ENCODE results near the gene ANXA11.

DNA sequence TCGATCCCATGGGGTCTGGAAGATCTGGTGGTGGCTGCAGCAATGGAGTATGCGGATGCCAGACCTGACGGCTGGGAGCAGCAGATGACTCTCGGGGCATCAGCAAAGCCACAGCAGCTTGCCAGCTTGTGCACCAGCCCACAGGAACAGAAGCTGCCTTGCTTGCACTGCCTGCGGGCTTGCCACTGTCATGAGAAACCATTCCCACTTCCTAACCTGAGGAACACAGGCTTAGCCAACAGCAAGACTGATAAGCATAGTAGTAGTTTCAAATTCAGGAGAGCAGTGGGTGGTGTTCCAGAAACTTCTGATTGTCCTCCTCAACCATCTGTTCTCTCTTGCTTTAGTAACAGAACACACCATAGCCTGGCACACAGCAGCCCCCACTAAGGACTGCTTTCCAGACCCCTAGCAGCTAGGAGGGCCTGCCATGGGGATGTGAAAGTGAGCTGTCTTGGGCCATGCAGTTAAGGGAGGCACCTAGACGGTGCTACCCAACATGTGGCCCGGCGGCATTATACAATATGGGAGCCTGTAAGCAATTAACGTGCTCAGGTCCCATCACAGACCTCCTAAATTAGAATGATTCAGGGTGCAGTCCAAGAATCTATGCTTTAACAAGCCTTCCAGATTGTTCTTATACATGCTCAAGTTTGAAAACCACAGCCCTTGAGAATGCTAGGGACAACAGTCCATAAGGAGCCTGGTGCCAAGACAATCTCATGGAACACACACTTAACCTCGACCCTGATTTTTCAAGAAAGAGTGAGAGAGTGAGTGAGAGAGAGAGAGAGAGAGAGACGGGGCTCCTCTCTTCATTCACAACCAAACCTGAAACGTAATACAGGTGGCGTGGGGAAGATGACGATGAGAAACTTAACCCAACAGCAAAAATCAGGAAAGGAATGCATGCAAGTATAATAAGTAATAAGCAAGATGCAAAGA, 7.1 kb downstream of the ANXA11 start:
- TF ChIP-seq, protein P1, sequence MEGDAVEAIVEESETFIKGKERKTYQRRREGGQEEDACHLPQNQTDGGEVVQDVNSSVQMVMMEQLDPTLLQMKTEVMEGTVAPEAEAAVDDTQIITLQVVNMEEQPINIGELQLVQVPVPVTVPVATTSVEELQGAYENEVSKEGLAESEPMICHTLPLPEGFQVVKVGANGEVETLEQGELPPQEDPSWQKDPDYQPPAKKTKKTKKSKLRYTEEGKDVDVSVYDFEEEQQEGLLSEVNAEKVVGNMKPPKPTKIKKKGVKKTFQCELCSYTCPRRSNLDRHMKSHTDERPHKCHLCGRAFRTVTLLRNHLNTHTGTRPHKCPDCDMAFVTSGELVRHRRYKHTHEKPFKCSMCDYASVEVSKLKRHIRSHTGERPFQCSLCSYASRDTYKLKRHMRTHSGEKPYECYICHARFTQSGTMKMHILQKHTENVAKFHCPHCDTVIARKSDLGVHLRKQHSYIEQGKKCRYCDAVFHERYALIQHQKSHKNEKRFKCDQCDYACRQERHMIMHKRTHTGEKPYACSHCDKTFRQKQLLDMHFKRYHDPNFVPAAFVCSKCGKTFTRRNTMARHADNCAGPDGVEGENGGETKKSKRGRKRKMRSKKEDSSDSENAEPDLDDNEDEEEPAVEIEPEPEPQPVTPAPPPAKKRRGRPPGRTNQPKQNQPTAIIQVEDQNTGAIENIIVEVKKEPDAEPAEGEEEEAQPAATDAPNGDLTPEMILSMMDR (IDR thresholded peaks at IDR 0.05; ENCODE audit: poor library complexity): no peak
- no peak for TF ChIP-seq EZH2 (IDR thresholded peaks at IDR 0.05; ENCODE audit: borderline replicate concordance)
- TF ChIP-seq EZH2phosphoT487 (IDR thresholded peaks at IDR 0.05; ENCODE audit: low read depth, severe bottlenecking, unreplicated experiment): no peak

Data from hepatocyte (in vitro differentiated cells).